GM21447 (cell line): ENCODE data around the gene MIB1.
A peak's percentile ranks its signal among the peaks of the same experiment; 100 is the strongest.
"Not testable (repeated sequence)": the region's sequence is repeated elsewhere in the genome, so short reads cannot be mapped to it uniquely, and the experiment has no call there.

Source experiments
- ATAC-seq: cut with Tn5 transposase; IDR thresholded peaks from one replicate; pipeline ENCODE4 v1.9.1; 2021; ENCODE audit not compliant: unreplicated experiment

Gene MIB1

DNA sequence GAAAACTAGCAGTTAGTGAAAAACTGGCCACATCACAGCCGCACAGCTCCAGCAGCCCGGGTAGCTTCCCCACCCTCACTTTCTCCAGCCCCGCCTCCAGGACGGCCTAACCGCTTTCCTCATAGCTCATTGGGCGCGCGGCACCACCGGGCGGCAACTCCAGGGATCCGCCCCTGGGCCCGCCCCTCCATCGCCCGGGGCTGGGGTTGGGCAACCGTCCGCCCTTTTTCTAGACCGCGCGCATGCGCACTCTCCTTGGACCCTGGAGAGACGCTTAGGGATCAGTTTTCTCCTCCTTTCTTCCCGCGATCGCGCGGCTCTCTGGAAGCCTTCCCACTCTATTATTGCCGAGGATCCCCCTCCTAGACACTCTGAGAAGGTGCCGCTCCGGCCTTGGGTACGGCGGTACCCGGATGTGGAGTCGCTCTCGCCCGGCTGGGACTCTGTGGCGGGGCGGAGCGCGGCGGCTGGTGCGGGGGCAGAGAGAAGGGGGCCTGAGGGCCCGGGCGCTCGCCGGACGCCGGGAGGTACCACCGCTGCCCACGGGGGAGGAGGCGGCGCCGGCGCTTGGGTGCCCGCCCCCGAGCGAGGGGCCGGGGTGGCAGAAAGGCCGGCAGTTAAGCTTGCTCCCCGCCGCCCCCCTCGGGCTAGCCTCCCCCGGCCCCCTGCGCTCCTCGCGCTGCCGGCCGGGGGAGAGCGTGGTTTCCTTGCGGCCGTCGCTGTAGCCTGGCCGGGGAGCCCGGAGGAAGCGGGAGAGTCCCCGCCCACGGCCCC is at the start of gene MIB1:
Gene MIB1 (plus strand): TSS at position 255 of the 774 bp plus-strand sequence. CDS start 792 bp downstream, outside the sequence.
- peak; percentile 97 for ATAC-seq

GRCh38 chr18:21693322-21693721 is 47.3 kb upstream of the MIB1 start:
- ATAC-seq, result no peak

GRCh38 chr18:21700528-21701075 is 40.0 kb upstream of the MIB1 start:
- no peak for ATAC-seq

GRCh38 chr18:21701621-21702020 is 39.0 kb upstream of the MIB1 start:
- ATAC-seq, result no peak

DNA sequence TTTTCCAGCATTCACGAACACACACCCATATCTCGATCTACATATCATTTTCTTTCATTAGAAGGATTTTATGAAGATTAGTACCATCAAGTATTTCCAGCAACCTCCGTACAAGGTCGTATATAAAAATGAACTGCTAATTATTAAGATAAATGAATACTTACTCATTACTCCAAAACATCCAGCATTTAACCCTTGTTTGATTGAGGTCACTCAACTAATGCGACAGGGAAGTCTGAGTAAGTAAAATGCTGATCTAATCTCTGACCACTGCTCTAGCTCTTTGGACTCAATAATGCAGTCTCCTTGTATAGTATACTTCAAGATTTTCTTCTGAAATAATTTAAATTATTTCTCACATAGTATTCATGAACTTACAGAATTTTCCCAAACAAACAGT is 38.0 kb upstream of the MIB1 start:
- ATAC-seq, result no peak

GRCh38 chr18:21703241-21703820 is 37.3 kb upstream of the MIB1 start:
- ATAC-seq, result no peak

DNA sequence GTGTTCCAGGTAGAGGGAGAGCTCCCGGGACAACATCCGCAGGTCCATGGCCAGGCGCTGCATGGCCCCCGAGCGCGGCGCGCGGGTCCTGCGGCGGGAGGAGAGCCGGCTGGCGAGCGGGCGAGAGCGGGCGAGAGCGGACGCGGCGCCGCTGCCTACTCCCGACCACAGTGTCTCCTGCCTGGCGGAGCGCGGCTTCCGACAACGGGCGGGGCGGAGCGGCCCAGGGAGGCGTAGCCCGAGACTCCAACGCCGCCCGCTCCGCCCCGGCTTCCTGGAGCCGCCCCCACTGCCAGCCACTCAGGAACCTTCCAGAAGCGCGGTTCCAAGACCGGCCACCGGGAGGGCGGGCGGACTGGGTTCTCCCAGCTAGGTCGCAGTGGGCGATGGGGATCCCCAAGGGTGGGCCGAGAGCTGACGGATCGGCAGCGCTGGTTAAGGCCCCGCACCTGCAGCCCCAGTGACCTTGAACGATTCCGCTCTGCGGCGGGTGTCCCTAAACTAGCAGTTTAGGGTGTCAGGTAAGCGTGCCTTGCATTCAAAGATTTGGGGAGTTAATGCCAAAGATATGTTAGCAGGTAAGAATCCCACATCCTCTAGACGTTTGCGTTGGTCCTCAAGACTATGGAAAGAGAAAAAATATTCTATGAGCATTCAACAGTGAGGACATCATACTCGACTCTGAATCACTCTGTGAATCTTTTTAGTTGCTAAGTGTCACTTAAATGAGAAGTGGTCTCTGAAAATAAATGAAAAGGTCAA is 35.8 kb upstream of the MIB1 start, which contains the start of gene ABHD3:
Gene ABHD3 (minus strand): TSS at position 172 of the 762 bp plus-strand sequence. CDS start 109 bp downstream, at position 63.
- ATAC-seq, result peak; percentile 89

- no peak for ATAC-seq
These were observed 34.2 kb upstream of the MIB1 start for GRCh38 chr18:21706386-21706865.

GRCh38 chr18:21707130-21707529 is 33.5 kb upstream of the MIB1 start:
- ATAC-seq, result not testable (repeated sequence)

- ATAC-seq, result no peak
These were observed 26.1 kb upstream of the MIB1 start for GRCh38 chr18:21714474-21714873.

GRCh38 chr18:21722687-21723086 is 17.9 kb upstream of the MIB1 start:
- no peak for ATAC-seq

DNA sequence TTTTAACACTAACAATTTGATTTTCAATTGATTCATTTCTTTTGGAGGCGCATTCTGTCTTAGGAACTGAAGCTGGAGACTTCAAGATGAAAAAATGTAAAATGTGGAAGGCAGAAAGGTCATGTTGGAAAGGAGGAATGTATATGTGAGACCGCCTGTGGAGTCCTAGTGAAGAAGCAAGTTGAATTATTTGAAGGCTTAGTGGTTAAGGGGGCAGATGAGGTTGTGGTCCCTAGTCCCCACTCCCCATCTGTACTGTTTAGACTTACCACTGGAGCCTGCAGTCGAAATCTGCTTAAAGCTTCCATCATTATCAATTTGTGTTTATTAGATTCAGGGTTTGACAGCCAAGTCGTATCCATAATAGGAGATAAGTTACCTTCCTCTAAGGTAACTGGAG is 15.4 kb upstream of the MIB1 start:
- no peak for ATAC-seq

- ATAC-seq, result no peak
These were observed 12.9 kb upstream of the MIB1 start for GRCh38 chr18:21727702-21728101.

- ATAC-seq, result no peak
These were observed 7.6 kb upstream of the MIB1 start for GRCh38 chr18:21733011-21733410.

DNA sequence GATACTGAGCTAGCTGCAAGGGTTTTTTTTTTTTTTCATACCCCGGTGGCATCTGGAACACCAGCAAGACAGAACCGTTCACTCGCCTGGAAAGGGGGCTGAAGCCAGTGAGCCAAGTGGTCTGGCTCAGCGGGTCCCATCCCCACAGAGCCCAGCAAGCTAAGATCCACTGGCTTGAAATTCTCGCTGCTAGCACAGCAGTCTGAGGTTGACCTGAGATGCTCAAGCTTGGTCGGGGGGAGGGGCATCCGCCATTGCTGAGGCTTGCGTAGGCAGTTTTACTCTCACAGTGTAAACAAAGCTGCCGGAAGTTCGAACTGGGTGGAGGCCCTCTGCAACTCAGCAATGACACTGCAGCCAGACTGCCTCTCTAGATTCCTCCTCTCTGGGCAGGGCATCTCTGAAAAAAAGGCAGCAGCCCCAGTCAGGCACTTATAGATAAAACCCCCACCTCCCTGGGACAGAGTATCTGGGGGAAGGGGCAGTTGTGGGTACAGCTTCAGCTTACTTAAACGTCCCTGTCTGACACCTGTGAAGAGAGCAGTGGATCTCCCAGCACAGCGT is 5.1 kb upstream of the MIB1 start:
- ATAC-seq, result no peak

- ATAC-seq, result not testable (repeated sequence)
These were observed 3.7 kb upstream of the MIB1 start for GRCh38 chr18:21736926-21737325.

GRCh38 chr18:21739604-21740537 is 721 bp upstream of the MIB1 start:
- ATAC-seq, result peak; percentile 13

DNA sequence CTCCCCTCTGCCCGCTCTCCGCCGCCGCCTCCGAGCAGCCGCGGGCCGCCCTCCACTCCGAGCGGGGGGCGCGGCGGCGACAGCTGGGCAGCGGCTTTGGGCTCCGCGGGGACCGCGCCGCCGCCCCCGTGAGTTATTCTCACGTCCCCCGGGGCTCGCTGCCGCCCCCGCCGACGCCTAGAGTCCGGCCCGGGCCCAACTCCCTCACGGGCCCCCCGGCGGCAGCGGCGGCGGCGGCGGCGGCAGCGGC is 645 bp downstream of the MIB1 start:
- ATAC-seq, result no peak

DNA sequence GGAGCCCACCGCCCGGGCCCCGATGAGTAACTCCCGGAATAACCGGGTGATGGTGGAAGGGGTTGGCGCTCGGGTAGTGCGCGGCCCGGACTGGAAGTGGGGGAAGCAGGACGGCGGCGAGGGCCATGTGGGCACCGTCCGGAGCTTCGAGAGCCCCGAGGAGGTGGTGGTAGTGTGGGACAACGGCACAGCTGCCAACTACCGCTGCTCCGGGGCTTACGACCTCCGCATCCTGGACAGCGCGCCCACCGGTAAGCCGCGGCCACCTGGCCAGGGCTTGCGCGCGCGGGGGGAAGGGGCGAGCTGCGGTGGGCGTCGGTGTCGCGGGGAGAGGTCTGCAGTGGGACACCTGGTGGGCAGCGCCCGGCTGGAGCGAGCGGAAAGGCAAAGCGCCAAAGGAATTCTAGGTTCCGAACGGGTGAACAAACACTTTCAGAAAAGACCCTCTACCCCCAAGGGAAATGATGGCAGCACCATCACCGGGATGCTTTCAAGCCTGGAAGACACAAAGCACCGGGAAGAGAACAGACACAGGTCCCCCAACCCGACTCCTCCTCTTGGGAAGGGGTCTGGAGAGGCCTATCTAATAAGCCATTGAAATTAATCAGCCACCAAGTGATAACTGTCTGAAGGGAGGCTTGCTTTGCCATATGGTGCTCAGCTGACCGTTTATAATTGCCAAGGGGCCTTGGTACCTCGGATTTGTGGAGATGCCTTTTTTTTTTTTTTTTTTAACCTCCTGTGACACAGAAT is 1.1 kb downstream of the MIB1 start:
- ATAC-seq, result peak; percentile 16

GRCh38 chr18:21742315-21742687 is 1.7 kb downstream of the MIB1 start:
- no peak for ATAC-seq
